SH-SY5Y (cell line): Measurements from ENCODE around the gene IFIT3.

ENCODE experiments used
- GATA2 ChIP-seq: IDR thresholded peaks from 2 replicates; pipeline ENCODE4 v1.6.1; 2011; ENCODE audit warnings: mild to moderate bottlenecking, low read depth, low read length
- GATA3 ChIP-seq: IDR thresholded peaks from 2 replicates; pipeline ENCODE4 v1.6.1; 2011; ENCODE audit warnings: low read depth, mild to moderate bottlenecking, low read length, moderate library complexity

Gene IFIT3

GRCh38 chr10:89363729-89364442 is 36.1 kb downstream of the IFIT3 start:
- TF ChIP-seq GATA2 (no peak), GATA3 (no peak)

- TF ChIP-seq GATA2 (no peak), GATA3 (no peak)
These were observed 36.7 kb downstream of the IFIT3 start for GRCh38 chr10:89364531-89364930.

- TF ChIP-seq GATA3, result no peak
- no peak for TF ChIP-seq GATA2
These were observed 39.7 kb downstream of the IFIT3 start for GRCh38 chr10:89367529-89367928.

- TF ChIP-seq GATA2 (no peak), GATA3 (no peak)
These were observed 40.3 kb downstream of the IFIT3 start for GRCh38 chr10:89368129-89368528.

GRCh38 chr10:89369156-89370105 is 41.6 kb downstream of the IFIT3 start:
- no peak for TF ChIP-seq GATA3
- TF ChIP-seq GATA2, result no peak

GRCh38 chr10:89371079-89371478 is 43.3 kb downstream of the IFIT3 start:
- TF ChIP-seq GATA3, result no peak
- TF ChIP-seq GATA2, result no peak

- TF ChIP-seq GATA2 (no peak), GATA3 (no peak)
These were observed 44.2 kb downstream of the IFIT3 start for GRCh38 chr10:89371987-89372386.

- TF ChIP-seq GATA2, result no peak
- TF ChIP-seq GATA3, result no peak
These were observed 46.3 kb downstream of the IFIT3 start for GRCh38 chr10:89373916-89374711.

GRCh38 chr10:89374713-89375141 is 46.9 kb downstream of the IFIT3 start:
- no peak for TF ChIP-seq GATA3
- TF ChIP-seq GATA2, result no peak; the same call in 1 of the 2 replicates

- TF ChIP-seq GATA3 (no peak), GATA2 (no peak)
These were observed 50.2 kb downstream of the IFIT3 start, which contains the start of gene IFIT1B for GRCh38 chr10:89377705-89378637. Gene IFIT1B, plus strand, starts transcription at chr10:89378056. Its CDS starts 80 bp downstream, at chr10:89378136.

- TF ChIP-seq GATA3 (no peak), GATA2 (no peak)
These were observed 51.3 kb downstream of the IFIT3 start for GRCh38 chr10:89379103-89379502.

GRCh38 chr10:89382757-89383156 is 55.0 kb downstream of the IFIT3 start:
- TF ChIP-seq GATA3, result no peak
- no peak for TF ChIP-seq GATA2
